ENCODE results near the gene DRG1.
"Not testable (repeated sequence)": the region's sequence is repeated elsewhere in the genome, so short reads cannot be mapped to it uniquely, and the experiment has no call there.

DRG1 gene

GRCh38 chr22:31398231-31398630, 1.2 kb upstream of the DRG1 start:
- H3K9me3 ChIP-seq (ENCODE audit: control insufficient read depth, insufficient read depth, low read length), result peaks cover 13% of the 10 kb centered on the region
- H3F3A ChIP-seq (ENCODE audit: control insufficient read depth, insufficient read depth), result peaks cover 11% of the 10 kb centered on the region
- no peaks in the 10 kb centered on the region for H3K27me3 ChIP-seq (ENCODE audit: control insufficient read depth, low read length)
- H3K36me3 ChIP-seq (ENCODE audit: control insufficient read depth, low read length), result peaks cover 34% of the 10 kb centered on the region
- TF ChIP-seq CTCF (IDR thresholded peaks at IDR 0.05; ENCODE audit: low read depth, low read length, poor library complexity, severe bottlenecking), result no peak
- no peak for TF ChIP-seq EZH2phosphoT487 (IDR thresholded peaks at IDR 0.05; ENCODE audit: borderline replicate concordance, low read length)
- H3K4me3 ChIP-seq (ENCODE audit: low read length), result no peak overlapping the region; the same call in 1 of the 2 replicates
- peaks cover 44% of the 10 kb centered on the region for H3K79me2 ChIP-seq (ENCODE audit: control insufficient read depth, low read length)
- peaks cover 20% of the 10 kb centered on the region for H3K4me1 ChIP-seq (ENCODE audit: control insufficient read depth, low read length)
- peak overlapping the region; percentile 95 for H3K4me2 ChIP-seq (ENCODE audit: low read length)
- H3K9me2 ChIP-seq (replicated peaks; ENCODE audit: control insufficient read depth, low read length), result no peaks in the 10 kb centered on the region
- no peaks in the 10 kb centered on the region; the same call in 1 of the 2 replicates for H4K20me1 ChIP-seq (ENCODE audit: control insufficient read depth, insufficient read depth, low read depth, low read length)
- no peak overlapping the region for H3K27ac ChIP-seq (ENCODE audit: low read depth, low read length)

GRCh38 chr22:31400023-31400397, 606 bp downstream of the DRG1 start:
- Histone ChIP-seq H3K4me3 (ENCODE audit: low read length) (peak overlapping the region; percentile 87), H3K4me1 (ENCODE audit: control insufficient read depth, low read length) (peaks cover 20% of the 10 kb centered on the region), H3K9me2 (replicated peaks; ENCODE audit: control insufficient read depth, low read length) (no peaks in the 10 kb centered on the region), H3K4me2 (ENCODE audit: low read length) (peak overlapping the region; percentile 95), H3K36me3 (ENCODE audit: control insufficient read depth, low read length) (peaks cover 51% of the 10 kb centered on the region), H3K27ac (ENCODE audit: low read depth, low read length) (peak overlapping the region; percentile 36), H3K9me3 (ENCODE audit: control insufficient read depth, insufficient read depth, low read length) (no peaks in the 10 kb centered on the region), H3K27me3 (ENCODE audit: control insufficient read depth, low read length) (no peaks in the 10 kb centered on the region), H3F3A (ENCODE audit: control insufficient read depth, insufficient read depth) (peaks cover 13% of the 10 kb centered on the region), H3K79me2 (ENCODE audit: control insufficient read depth, low read length) (peaks cover 62% of the 10 kb centered on the region), H4K20me1 (ENCODE audit: control insufficient read depth, insufficient read depth, low read depth, low read length) (no peaks in the 10 kb centered on the region; the same call in 1 of the 2 replicates)
- no peak for TF ChIP-seq CTCF (IDR thresholded peaks at IDR 0.05; ENCODE audit: low read depth, low read length, poor library complexity, severe bottlenecking)
- TF ChIP-seq EZH2phosphoT487 (IDR thresholded peaks at IDR 0.05; ENCODE audit: borderline replicate concordance, low read length), result no peak

- Histone ChIP-seq H3K4me1 (ENCODE audit: control insufficient read depth, low read length) (peaks cover 20% of the 10 kb centered on the region), H3F3A (ENCODE audit: control insufficient read depth, insufficient read depth) (peaks cover 12% of the 10 kb centered on the region), H3K36me3 (ENCODE audit: control insufficient read depth, low read length) (peaks cover 72% of the 10 kb centered on the region), H3K79me2 (ENCODE audit: control insufficient read depth, low read length) (peaks cover 83% of the 10 kb centered on the region)
- H4K20me1 ChIP-seq (ENCODE audit: control insufficient read depth, insufficient read depth, low read depth, low read length); H3K27ac ChIP-seq (ENCODE audit: low read depth, low read length); H3K9me2 ChIP-seq (replicated peaks; ENCODE audit: control insufficient read depth, low read length); H3K27me3 ChIP-seq (ENCODE audit: control insufficient read depth, low read length); H3K9me3 ChIP-seq (ENCODE audit: control insufficient read depth, insufficient read depth, low read length); H3K4me3 ChIP-seq (ENCODE audit: low read length); H3K4me2 ChIP-seq (ENCODE audit: low read length): not testable (repeated sequence)
Measured at GRCh38 chr22:31402350-31402749, 2.9 kb downstream of the DRG1 start.

GRCh38 chr22:31425331-31426050, 26.1 kb downstream of the DRG1 start:
- H3K27me3 ChIP-seq (ENCODE audit: control insufficient read depth, low read length), result no peaks in the 10 kb centered on the region
- peaks cover 2% of the 10 kb centered on the region; the same call in 1 of the 2 replicates for H3F3A ChIP-seq (ENCODE audit: control insufficient read depth, insufficient read depth)
- no peak overlapping the region for H3K4me2 ChIP-seq (ENCODE audit: low read length)
- TF ChIP-seq CTCF (IDR thresholded peaks at IDR 0.05; ENCODE audit: low read depth, low read length, poor library complexity, severe bottlenecking), result no peak
- no peak for TF ChIP-seq EZH2phosphoT487 (IDR thresholded peaks at IDR 0.05; ENCODE audit: borderline replicate concordance, low read length)
- H4K20me1 ChIP-seq (ENCODE audit: control insufficient read depth, insufficient read depth, low read depth, low read length), result no peaks in the 10 kb centered on the region
- H3K79me2 ChIP-seq (ENCODE audit: control insufficient read depth, low read length), result peaks cover 5% of the 10 kb centered on the region
- H3K9me3 ChIP-seq (ENCODE audit: control insufficient read depth, insufficient read depth, low read length), result no peaks in the 10 kb centered on the region
- peaks cover 87% of the 10 kb centered on the region for H3K36me3 ChIP-seq (ENCODE audit: control insufficient read depth, low read length)
- H3K4me3 ChIP-seq (ENCODE audit: low read length), result no peak overlapping the region
- H3K27ac ChIP-seq (ENCODE audit: low read depth, low read length), result no peak overlapping the region
- H3K4me1 ChIP-seq (ENCODE audit: control insufficient read depth, low read length), result no peaks in the 10 kb centered on the region
- no peaks in the 10 kb centered on the region for H3K9me2 ChIP-seq (replicated peaks; ENCODE audit: control insufficient read depth, low read length)
